ENCODE data around the gene MIER1.

MIER1 gene

GRCh38 chr1:67013573-67013972 is 88.8 kb downstream of the MIER1 start:
- no peaks in the 10 kb centered on the region for H3K27me3 ChIP-seq (ENCODE audit: insufficient read depth, low read length)
- no peak overlapping the region for H3K23ac ChIP-seq (ENCODE audit: low read length)
- H2BK120ac ChIP-seq (ENCODE audit: insufficient read depth, low read length, poor library complexity): no peak overlapping the region
- no peak overlapping the region for H4K12ac ChIP-seq (ENCODE audit: low read depth, low read length)
- no CpG with 5 or more reads among the region's 2 CpGs for WGBS (ENCODE audit: extremely low coverage, insufficient coverage, insufficient read length)
- H3K14ac ChIP-seq (ENCODE audit: low read length): no peak overlapping the region
- H3K4me3 ChIP-seq (ENCODE audit: low read depth, low read length): no peak overlapping the region
- H3K4me1 ChIP-seq (ENCODE audit: control insufficient read depth in 1 of 2, insufficient read depth in 2 of 2, low read length in 2 of 2): peaks cover under 1% of the 10 kb centered on the region in 2 experiments
- H2BK5ac ChIP-seq (ENCODE audit: low read depth, low read length, poor library complexity): no peak overlapping the region
- peaks cover 0 to 4% of the 10 kb centered on the region in 2 experiments for H3K36me3 ChIP-seq (ENCODE audit: control insufficient read depth in 1 of 2, insufficient read depth in 2 of 2, low read length in 2 of 2)
- H3K9me3 ChIP-seq (ENCODE audit: insufficient read depth, low read depth, low read length): no peaks in the 10 kb centered on the region
- no peak overlapping the region for H2AFZ ChIP-seq (ENCODE audit: insufficient read depth, low read length, poor library complexity)
- H3K79me1 ChIP-seq (ENCODE audit: low read length): no peaks in the 10 kb centered on the region
- H3K27ac ChIP-seq (ENCODE audit: low read depth, low read length): no peak overlapping the region
- H3K9ac ChIP-seq (ENCODE audit: low read length): no peak overlapping the region
- no peak overlapping the region for H3K4me2 ChIP-seq (ENCODE audit: low read length)
- no peak overlapping the region for H2AK5ac ChIP-seq (ENCODE audit: low read length)
- H2BK12ac ChIP-seq (ENCODE audit: low read length): no peak overlapping the region
- H4K8ac ChIP-seq (ENCODE audit: low read depth, low read length): no peak overlapping the region
- H3K79me2 ChIP-seq (ENCODE audit: control insufficient read depth, insufficient read depth, low read length, poor library complexity): no peaks in the 10 kb centered on the region
- no peak overlapping the region for H4K91ac ChIP-seq (ENCODE audit: low read depth, low read length)
- no peak overlapping the region for H3K4ac ChIP-seq (ENCODE audit: low read depth, low read length)
- no peak for DNase-seq
- no peak overlapping the region for H3K18ac ChIP-seq (ENCODE audit: low read length)

- Histone ChIP-seq H2BK5ac (ENCODE audit: low read depth, low read length, poor library complexity) (no peak overlapping the region), H3K4me2 (ENCODE audit: low read length) (no peak overlapping the region), H2AFZ (ENCODE audit: insufficient read depth, low read length, poor library complexity) (no peak overlapping the region), H3K18ac (ENCODE audit: low read length) (peak overlapping the region; percentile 41), H3K14ac (ENCODE audit: low read length) (no peak overlapping the region), H3K4me3 (ENCODE audit: low read depth, low read length) (no peak overlapping the region), H2BK12ac (ENCODE audit: low read length) (no peak overlapping the region), H2BK120ac (ENCODE audit: insufficient read depth, low read length, poor library complexity) (no peak overlapping the region), H3K4me1 (ENCODE audit: control insufficient read depth in 1 of 2, insufficient read depth in 2 of 2, low read length in 2 of 2) (peaks cover 3 to 11% of the 10 kb centered on the region in 2 experiments), H3K9me3 (ENCODE audit: insufficient read depth, low read depth, low read length) (no peaks in the 10 kb centered on the region), H4K8ac (ENCODE audit: low read depth, low read length) (no peak overlapping the region), H3K36me3 (ENCODE audit: control insufficient read depth in 1 of 2, insufficient read depth in 2 of 2, low read length in 2 of 2) (no peaks in the 10 kb centered on the region), H3K4ac (ENCODE audit: low read depth, low read length) (no peak overlapping the region), H3K9ac (ENCODE audit: low read length) (no peak overlapping the region), H4K12ac (ENCODE audit: low read depth, low read length) (no peak overlapping the region), H3K27me3 (ENCODE audit: insufficient read depth, low read length) (no peaks in the 10 kb centered on the region), H3K79me1 (ENCODE audit: low read length) (peaks cover 4% of the 10 kb centered on the region), H3K79me2 (ENCODE audit: control insufficient read depth, insufficient read depth, low read length, poor library complexity) (no peaks in the 10 kb centered on the region), H2AK5ac (ENCODE audit: low read length) (no peak overlapping the region), H3K23ac (ENCODE audit: low read length) (no peak overlapping the region), H3K27ac (ENCODE audit: low read depth, low read length) (peak overlapping the region; percentile 57), H4K91ac (ENCODE audit: low read depth, low read length) (no peak overlapping the region)
- no CpG with 5 or more reads among the region's 2 CpGs for WGBS (ENCODE audit: extremely low coverage, insufficient coverage, insufficient read length)
- no peak for DNase-seq
These were observed 93.8 kb downstream of the MIER1 start for GRCh38 chr1:67018574-67018973.

GRCh38 chr1:67019121-67019520 is 94.3 kb downstream of the MIER1 start:
- H3K27ac ChIP-seq (ENCODE audit: low read depth, low read length): peak overlapping the region; percentile 87
- no peaks in the 10 kb centered on the region for H3K9me3 ChIP-seq (ENCODE audit: insufficient read depth, low read depth, low read length)
- WGBS (ENCODE audit: extremely low coverage, insufficient coverage, insufficient read length): no CpG with 5 or more reads among the region's 4 CpGs
- H3K4me1 ChIP-seq (ENCODE audit: control insufficient read depth in 1 of 2, insufficient read depth in 2 of 2, low read length in 2 of 2): peaks cover 3 to 11% of the 10 kb centered on the region in 2 experiments
- H2AK5ac ChIP-seq (ENCODE audit: low read length): no peak overlapping the region
- H3K9ac ChIP-seq (ENCODE audit: low read length): no peak overlapping the region
- no peak overlapping the region for H4K91ac ChIP-seq (ENCODE audit: low read depth, low read length)
- H2BK12ac ChIP-seq (ENCODE audit: low read length): no peak overlapping the region
- no peak overlapping the region for H4K8ac ChIP-seq (ENCODE audit: low read depth, low read length)
- H2BK5ac ChIP-seq (ENCODE audit: low read depth, low read length, poor library complexity): no peak overlapping the region
- H2BK120ac ChIP-seq (ENCODE audit: insufficient read depth, low read length, poor library complexity): no peak overlapping the region
- H3K23ac ChIP-seq (ENCODE audit: low read length): no peak overlapping the region
- H3K4me3 ChIP-seq (ENCODE audit: low read depth, low read length): no peak overlapping the region
- H3K79me1 ChIP-seq (ENCODE audit: low read length): peaks cover 4% of the 10 kb centered on the region
- DNase-seq: no peak
- no peaks in the 10 kb centered on the region for H3K79me2 ChIP-seq (ENCODE audit: control insufficient read depth, insufficient read depth, low read length, poor library complexity)
- no peak overlapping the region for H3K18ac ChIP-seq (ENCODE audit: low read length)
- H2AFZ ChIP-seq (ENCODE audit: insufficient read depth, low read length, poor library complexity): no peak overlapping the region
- no peak overlapping the region for H3K14ac ChIP-seq (ENCODE audit: low read length)
- no peak overlapping the region for H4K12ac ChIP-seq (ENCODE audit: low read depth, low read length)
- no peaks in the 10 kb centered on the region for H3K27me3 ChIP-seq (ENCODE audit: insufficient read depth, low read length)
- no peaks in the 10 kb centered on the region for H3K36me3 ChIP-seq (ENCODE audit: control insufficient read depth in 1 of 2, insufficient read depth in 2 of 2, low read length in 2 of 2)
- H3K4ac ChIP-seq (ENCODE audit: low read depth, low read length): no peak overlapping the region
- H3K4me2 ChIP-seq (ENCODE audit: low read length): peak overlapping the region; percentile 33

- Histone ChIP-seq H3K18ac (ENCODE audit: low read length) (no peak overlapping the region), H4K91ac (ENCODE audit: low read depth, low read length) (no peak overlapping the region), H2AFZ (ENCODE audit: insufficient read depth, low read length, poor library complexity) (no peak overlapping the region), H2BK120ac (ENCODE audit: insufficient read depth, low read length, poor library complexity) (no peak overlapping the region), H3K4ac (ENCODE audit: low read depth, low read length) (no peak overlapping the region), H2AK5ac (ENCODE audit: low read length) (no peak overlapping the region), H2BK5ac (ENCODE audit: low read depth, low read length, poor library complexity) (no peak overlapping the region), H3K14ac (ENCODE audit: low read length) (no peak overlapping the region), H3K27me3 (ENCODE audit: insufficient read depth, low read length) (no peaks in the 10 kb centered on the region), H3K79me1 (ENCODE audit: low read length) (peaks cover 4% of the 10 kb centered on the region), H3K36me3 (ENCODE audit: control insufficient read depth in 1 of 2, insufficient read depth in 2 of 2, low read length in 2 of 2) (no peaks in the 10 kb centered on the region), H3K9ac (ENCODE audit: low read length) (no peak overlapping the region), H4K8ac (ENCODE audit: low read depth, low read length) (no peak overlapping the region), H3K79me2 (ENCODE audit: control insufficient read depth, insufficient read depth, low read length, poor library complexity) (no peaks in the 10 kb centered on the region), H3K27ac (ENCODE audit: low read depth, low read length) (peak overlapping the region; percentile 87), H3K4me2 (ENCODE audit: low read length) (peak overlapping the region; percentile 33), H4K12ac (ENCODE audit: low read depth, low read length) (no peak overlapping the region), H3K4me1 (ENCODE audit: control insufficient read depth in 1 of 2, insufficient read depth in 2 of 2, low read length in 2 of 2) (peaks cover 3 to 11% of the 10 kb centered on the region in 2 experiments), H2BK12ac (ENCODE audit: low read length) (no peak overlapping the region), H3K4me3 (ENCODE audit: low read depth, low read length) (no peak overlapping the region), H3K9me3 (ENCODE audit: insufficient read depth, low read depth, low read length) (no peaks in the 10 kb centered on the region), H3K23ac (ENCODE audit: low read length) (no peak overlapping the region)
- no peak for DNase-seq
- no CpG with 5 or more reads among the region's 1 CpG for WGBS (ENCODE audit: extremely low coverage, insufficient coverage, insufficient read length)
These were observed 94.9 kb downstream of the MIER1 start for GRCh38 chr1:67019600-67020136.

Data from trophoblast cell (in vitro differentiated cells and primary cell).